ENCODE results near the gene WDR83.
"Not testable (repeated sequence)": the region's sequence is repeated elsewhere in the genome, so short reads cannot be mapped to it uniquely, and the experiment has no call there.

Gene WDR83, protein sequence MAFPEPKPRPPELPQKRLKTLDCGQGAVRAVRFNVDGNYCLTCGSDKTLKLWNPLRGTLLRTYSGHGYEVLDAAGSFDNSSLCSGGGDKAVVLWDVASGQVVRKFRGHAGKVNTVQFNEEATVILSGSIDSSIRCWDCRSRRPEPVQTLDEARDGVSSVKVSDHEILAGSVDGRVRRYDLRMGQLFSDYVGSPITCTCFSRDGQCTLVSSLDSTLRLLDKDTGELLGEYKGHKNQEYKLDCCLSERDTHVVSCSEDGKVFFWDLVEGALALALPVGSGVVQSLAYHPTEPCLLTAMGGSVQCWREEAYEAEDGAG

GRCh38 chr19:12666265-12667048, at the start of gene WDR83, which contains the start of gene MAN2B1:
Gene WDR83 (plus strand): TSS chr19:12666807. CDS start chr19:12669791, 2,984 bp downstream.
Gene MAN2B1 (minus strand): TSS chr19:12666742. CDS start chr19:12666701, 41 bp downstream.
- H3K9me3 ChIP-seq (ENCODE audit: severe bottlenecking) = no peaks in the 10 kb centered on the region
- no peaks in the 10 kb centered on the region for H3K27me3 ChIP-seq (ENCODE audit: insufficient read depth, low read depth, severe bottlenecking)
- H3K27ac ChIP-seq = peak within 1 kb of the TSS; percentile 67
- peaks cover 59% of the 10 kb centered on the region for H3K36me3 ChIP-seq
- H3K4me3 ChIP-seq (ENCODE audit: low read depth, low read length) = peak within 1 kb of the TSS; percentile 65
- peak; percentile 77 for DNase-seq
- no peak for TF ChIP-seq CTCF (IDR thresholded peaks at IDR 0.05; ENCODE audit: low read depth, low read length)

DNA sequence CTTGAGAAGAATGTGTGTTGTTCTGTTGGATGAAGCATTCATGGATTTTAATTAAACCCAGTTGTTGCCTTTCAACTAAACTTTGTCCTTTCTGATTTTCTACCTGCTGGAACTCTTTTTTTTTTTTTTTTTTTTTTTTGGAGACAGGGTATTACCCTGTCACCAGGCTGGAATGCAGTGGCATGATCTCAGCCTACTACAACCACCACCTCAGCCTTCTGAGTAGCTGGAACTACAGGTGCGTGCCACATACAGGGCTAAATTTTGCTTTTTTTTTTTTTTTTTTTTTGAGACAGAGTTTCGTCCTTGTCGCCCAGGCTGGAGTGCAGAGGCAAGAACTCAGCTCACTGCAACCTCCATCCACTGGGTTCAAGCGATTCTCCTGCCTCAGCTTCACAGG, 49.0 kb upstream of the WDR83 start:
- DNase-seq = no peak
- Histone ChIP-seq H3K27ac (no peak overlapping the region), H3K36me3 (peaks cover 29% of the 10 kb centered on the region), H3K27me3 (ENCODE audit: insufficient read depth, low read depth, severe bottlenecking) (no peaks in the 10 kb centered on the region), H3K9me3 (ENCODE audit: severe bottlenecking) (no peaks in the 10 kb centered on the region), H3K4me3 (ENCODE audit: low read depth, low read length) (no peak overlapping the region)
- TF ChIP-seq CTCF (IDR thresholded peaks at IDR 0.05; ENCODE audit: low read depth, low read length) = no peak

DNA sequence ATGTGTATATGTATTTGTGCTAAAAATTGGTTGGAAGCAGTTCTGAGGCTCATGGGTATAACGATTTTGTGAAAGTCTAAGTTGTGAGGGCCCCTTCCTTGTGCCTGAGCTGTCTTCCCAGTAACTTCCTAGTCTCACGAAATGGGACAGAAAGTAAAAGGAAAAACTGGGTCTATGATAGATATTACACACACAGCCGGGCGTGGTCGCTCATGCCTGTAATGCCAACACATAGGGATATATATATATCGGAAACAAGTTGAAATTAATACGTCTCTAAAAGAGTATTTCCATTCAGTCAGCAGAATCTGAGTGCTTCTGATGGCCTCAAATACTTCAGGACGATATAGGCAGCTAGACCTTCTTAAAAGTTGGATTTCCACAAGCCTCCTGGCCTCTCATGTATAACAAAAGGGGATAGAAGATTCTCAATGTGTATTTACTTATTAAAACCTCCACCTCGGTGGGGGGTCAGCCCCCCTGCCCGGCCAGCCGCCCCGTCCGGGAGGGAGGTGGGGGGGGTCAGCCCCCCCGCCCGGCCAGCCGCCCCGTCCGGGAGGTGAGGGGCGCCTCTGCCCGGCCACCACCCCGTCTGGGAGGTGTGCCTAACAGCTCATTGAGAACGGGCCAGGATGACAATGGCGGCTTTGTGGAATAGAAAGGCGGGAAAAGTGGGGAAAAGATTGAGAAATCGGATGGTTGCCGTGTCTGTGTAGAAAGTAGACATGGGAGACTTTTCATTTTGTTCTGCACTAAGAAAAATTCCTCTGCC, 45.2 kb upstream of the WDR83 start:
- peaks cover 30% of the 10 kb centered on the region for H3K36me3 ChIP-seq
- not testable (repeated sequence) for H3K4me3 ChIP-seq (ENCODE audit: low read depth, low read length); H3K9me3 ChIP-seq (ENCODE audit: severe bottlenecking); DNase-seq; H3K27me3 ChIP-seq (ENCODE audit: insufficient read depth, low read depth, severe bottlenecking)
- peak overlapping the region; percentile 83 for H3K27ac ChIP-seq

- Histone ChIP-seq H3K4me3 (ENCODE audit: low read depth, low read length) (no peak overlapping the region), H3K36me3 (peaks cover 51% of the 10 kb centered on the region), H3K27me3 (ENCODE audit: insufficient read depth, low read depth, severe bottlenecking) (no peaks in the 10 kb centered on the region), H3K9me3 (ENCODE audit: severe bottlenecking) (peaks cover 14% of the 10 kb centered on the region), H3K27ac (no peak overlapping the region)
- TF ChIP-seq CTCF (IDR thresholded peaks at IDR 0.05; ENCODE audit: low read depth, low read length) = no peak
- no peak for DNase-seq
These were observed 43.1 kb upstream of the WDR83 start for GRCh38 chr19:12623361-12624031.

DNA sequence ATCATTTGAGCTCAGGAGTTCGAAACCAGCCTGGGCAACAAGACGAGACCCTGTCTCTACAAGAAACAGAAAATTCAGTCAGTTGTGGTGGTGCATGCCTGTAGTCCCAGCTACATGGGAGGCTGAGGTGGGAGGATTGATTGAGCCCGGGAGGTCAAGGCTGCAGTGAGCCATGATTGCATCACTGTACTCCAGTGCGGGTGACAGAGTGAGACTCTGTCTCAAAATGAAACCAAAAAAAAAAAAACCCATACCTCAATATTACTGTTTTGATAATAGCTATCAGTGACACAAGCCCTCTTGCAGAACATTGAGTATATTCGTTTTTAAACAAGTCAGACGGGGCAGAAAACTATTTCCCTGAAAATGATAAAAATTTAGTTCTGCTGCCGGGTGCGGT, 39.6 kb upstream of the WDR83 start:
- H3K27me3 ChIP-seq (ENCODE audit: insufficient read depth, low read depth, severe bottlenecking) = no peaks in the 10 kb centered on the region
- no peak overlapping the region for H3K4me3 ChIP-seq (ENCODE audit: low read depth, low read length)
- TF ChIP-seq CTCF (IDR thresholded peaks at IDR 0.05; ENCODE audit: low read depth, low read length) = no peak
- DNase-seq = no peak
- no peak overlapping the region for H3K27ac ChIP-seq
- H3K36me3 ChIP-seq = peaks cover 68% of the 10 kb centered on the region
- H3K9me3 ChIP-seq (ENCODE audit: severe bottlenecking) = peaks cover 18% of the 10 kb centered on the region

Data from WERI-Rb-1 (cell line).